ENCODE data around the gene CIAO2B.

DNA sequence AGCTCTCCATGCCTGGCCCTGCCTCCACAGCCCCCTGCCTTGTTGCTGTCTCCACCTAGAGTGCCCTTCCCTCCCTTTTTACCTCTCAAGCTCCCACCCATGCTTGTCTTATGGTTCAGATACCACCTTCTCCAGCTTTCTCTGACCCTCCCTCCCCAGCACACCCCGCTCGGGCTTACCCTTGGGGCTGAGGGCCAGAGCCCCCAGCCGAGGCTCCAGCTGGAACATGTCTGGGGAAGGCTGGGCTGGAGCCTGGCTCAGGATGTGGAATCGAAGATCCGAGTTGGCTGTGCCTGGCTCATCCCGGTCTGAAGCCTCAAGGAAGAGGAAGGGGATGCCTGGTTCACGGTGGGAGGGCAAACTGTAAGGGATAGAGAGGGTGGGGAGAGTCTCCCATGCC is 19.2 kb downstream of the CIAO2B start:
- TF ChIP-seq EP300 (conservative IDR thresholded peaks at IDR 0.05; ENCODE audit: poor library complexity, severe bottlenecking) (no peak), EZH2 (IDR thresholded peaks at IDR 0.05; ENCODE audit: borderline replicate concordance, insufficient read depth, low read length, poor library complexity, severe bottlenecking) (no peak), RAD21 (conservative IDR thresholded peaks at IDR 0.05) (no peak), POLR2AphosphoS5 (IDR thresholded peaks at IDR 0.05) (no peak), TAF1 (IDR thresholded peaks at IDR 0.05; ENCODE audit: low read depth) (no peak)
- TF ChIP-seq, protein P1, sequence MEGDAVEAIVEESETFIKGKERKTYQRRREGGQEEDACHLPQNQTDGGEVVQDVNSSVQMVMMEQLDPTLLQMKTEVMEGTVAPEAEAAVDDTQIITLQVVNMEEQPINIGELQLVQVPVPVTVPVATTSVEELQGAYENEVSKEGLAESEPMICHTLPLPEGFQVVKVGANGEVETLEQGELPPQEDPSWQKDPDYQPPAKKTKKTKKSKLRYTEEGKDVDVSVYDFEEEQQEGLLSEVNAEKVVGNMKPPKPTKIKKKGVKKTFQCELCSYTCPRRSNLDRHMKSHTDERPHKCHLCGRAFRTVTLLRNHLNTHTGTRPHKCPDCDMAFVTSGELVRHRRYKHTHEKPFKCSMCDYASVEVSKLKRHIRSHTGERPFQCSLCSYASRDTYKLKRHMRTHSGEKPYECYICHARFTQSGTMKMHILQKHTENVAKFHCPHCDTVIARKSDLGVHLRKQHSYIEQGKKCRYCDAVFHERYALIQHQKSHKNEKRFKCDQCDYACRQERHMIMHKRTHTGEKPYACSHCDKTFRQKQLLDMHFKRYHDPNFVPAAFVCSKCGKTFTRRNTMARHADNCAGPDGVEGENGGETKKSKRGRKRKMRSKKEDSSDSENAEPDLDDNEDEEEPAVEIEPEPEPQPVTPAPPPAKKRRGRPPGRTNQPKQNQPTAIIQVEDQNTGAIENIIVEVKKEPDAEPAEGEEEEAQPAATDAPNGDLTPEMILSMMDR (IDR thresholded peaks at IDR 0.05; ENCODE audit: poor library complexity, severe bottlenecking), result no peak
- TF ChIP-seq, protein P2, sequence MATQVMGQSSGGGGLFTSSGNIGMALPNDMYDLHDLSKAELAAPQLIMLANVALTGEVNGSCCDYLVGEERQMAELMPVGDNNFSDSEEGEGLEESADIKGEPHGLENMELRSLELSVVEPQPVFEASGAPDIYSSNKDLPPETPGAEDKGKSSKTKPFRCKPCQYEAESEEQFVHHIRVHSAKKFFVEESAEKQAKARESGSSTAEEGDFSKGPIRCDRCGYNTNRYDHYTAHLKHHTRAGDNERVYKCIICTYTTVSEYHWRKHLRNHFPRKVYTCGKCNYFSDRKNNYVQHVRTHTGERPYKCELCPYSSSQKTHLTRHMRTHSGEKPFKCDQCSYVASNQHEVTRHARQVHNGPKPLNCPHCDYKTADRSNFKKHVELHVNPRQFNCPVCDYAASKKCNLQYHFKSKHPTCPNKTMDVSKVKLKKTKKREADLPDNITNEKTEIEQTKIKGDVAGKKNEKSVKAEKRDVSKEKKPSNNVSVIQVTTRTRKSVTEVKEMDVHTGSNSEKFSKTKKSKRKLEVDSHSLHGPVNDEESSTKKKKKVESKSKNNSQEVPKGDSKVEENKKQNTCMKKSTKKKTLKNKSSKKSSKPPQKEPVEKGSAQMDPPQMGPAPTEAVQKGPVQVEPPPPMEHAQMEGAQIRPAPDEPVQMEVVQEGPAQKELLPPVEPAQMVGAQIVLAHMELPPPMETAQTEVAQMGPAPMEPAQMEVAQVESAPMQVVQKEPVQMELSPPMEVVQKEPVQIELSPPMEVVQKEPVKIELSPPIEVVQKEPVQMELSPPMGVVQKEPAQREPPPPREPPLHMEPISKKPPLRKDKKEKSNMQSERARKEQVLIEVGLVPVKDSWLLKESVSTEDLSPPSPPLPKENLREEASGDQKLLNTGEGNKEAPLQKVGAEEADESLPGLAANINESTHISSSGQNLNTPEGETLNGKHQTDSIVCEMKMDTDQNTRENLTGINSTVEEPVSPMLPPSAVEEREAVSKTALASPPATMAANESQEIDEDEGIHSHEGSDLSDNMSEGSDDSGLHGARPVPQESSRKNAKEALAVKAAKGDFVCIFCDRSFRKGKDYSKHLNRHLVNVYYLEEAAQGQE (IDR thresholded peaks at IDR 0.05; ENCODE audit: borderline replicate concordance), result no peak
